MM.1S (cell line): ENCODE data around the gene SYP.

Source experiments
- DNase-seq: peaks from one replicate; pipeline ENCODE4 v3.0.0-alpha.2; 2015
- H2AFZ ChIP-seq: fragments of 300-600 bp; sonication (generic); 2 replicates; pipeline ENCODE4 v1.6.0; 2016; ENCODE audit warnings: antibody characterized with exemption, low read length
- H3F3A ChIP-seq: fragments of 300-600 bp; sonication (generic); 2 replicates; pipeline ENCODE4 v1.6.1; 2016; ENCODE audit warnings: mild to moderate bottlenecking, antibody characterized with exemption, low read length, moderate library complexity, mixed read lengths; ENCODE audit not compliant: insufficient read depth
- H3K27ac ChIP-seq: fragments of 300-600 bp; sonication (generic); 2 replicates; pipeline ENCODE4 v1.5.1; 2016; ENCODE audit warnings: mild to moderate bottlenecking, low read length
- H3K27me3 ChIP-seq: fragments of 300-600 bp; sonication (generic); replicated peaks from 2 replicates; pipeline ENCODE4 v1.6.0; 2016; ENCODE audit warnings: low read length; ENCODE audit not compliant: insufficient read depth
- H3K36me3 ChIP-seq: fragments of 300-600 bp; sonication (generic); replicated peaks from 2 replicates; pipeline ENCODE4 v1.6.1; 2016; ENCODE audit warnings: mild to moderate bottlenecking, low read length, mixed read lengths; ENCODE audit not compliant: insufficient read depth
- H3K4me1 ChIP-seq: fragments of 300-600 bp; sonication (generic); 2 replicates; pipeline ENCODE4 v1.6.1; 2016; ENCODE audit warnings: low read length, mixed read lengths
- H3K4me2 ChIP-seq: fragments of 300-600 bp; sonication (generic); 2 replicates; pipeline ENCODE4 v1.6.0; 2016; ENCODE audit warnings: low read depth, low read length
- H3K4me3 ChIP-seq: fragments of 300-600 bp; sonication (generic); 2 replicates; pipeline ENCODE4 v1.5.1; 2016; ENCODE audit warnings: low read length, mixed read lengths
- H3K79me2 ChIP-seq: fragments of 300-600 bp; sonication (generic); 2 replicates; pipeline ENCODE4 v1.6.1; 2016; ENCODE audit warnings: mixed run types, low read length, mixed read lengths
- H3K9ac ChIP-seq: fragments of 300-600 bp; sonication (generic); 2 replicates; pipeline ENCODE4 v1.6.1; 2016; ENCODE audit warnings: low read length, mixed read lengths
- H3K9me2 ChIP-seq: fragments of 300-600 bp; sonication (generic); replicated peaks from 2 replicates; pipeline ENCODE4 v1.6.1; 2016; ENCODE audit warnings: mild to moderate bottlenecking, low read length, mixed read lengths; ENCODE audit not compliant: insufficient read depth
- H3K9me3 ChIP-seq: fragments of 300-600 bp; sonication (generic); replicated peaks from 2 replicates; pipeline ENCODE4 v1.6.1; 2016; ENCODE audit warnings: mild to moderate bottlenecking, low read length, mixed read lengths; ENCODE audit not compliant: insufficient read depth
- H4K20me1 ChIP-seq: fragments of 300-600 bp; sonication (generic); 2 replicates; pipeline ENCODE4 v1.6.1; 2016; ENCODE audit warnings: mild to moderate bottlenecking, low read length, moderate library complexity, mixed read lengths; ENCODE audit not compliant: insufficient read depth
- EZH2 ChIP-seq: fragments of 300-600 bp; sonication (generic); optimal IDR thresholded peaks from 2 replicates; pipeline ENCODE3; 2017; ENCODE audit warnings: low read depth, mild to moderate bottlenecking, antibody characterized with exemption, low read length, mixed read lengths
- EZH2phosphoT487 ChIP-seq: fragments of 300-600 bp; sonication (generic); IDR thresholded peaks from 2 replicates; pipeline ENCODE4 v1.6.1; 2018; ENCODE audit warnings: antibody characterized with exemption, low read length
- TF ChIP-seq, protein P1 (sequence below): fragments of 300-600 bp; sonication (generic); IDR thresholded peaks from 2 replicates; pipeline ENCODE4 v1.5.1; 2016; ENCODE audit warnings: antibody characterized with exemption, low read length, mixed read lengths

Gene SYP

DNA sequence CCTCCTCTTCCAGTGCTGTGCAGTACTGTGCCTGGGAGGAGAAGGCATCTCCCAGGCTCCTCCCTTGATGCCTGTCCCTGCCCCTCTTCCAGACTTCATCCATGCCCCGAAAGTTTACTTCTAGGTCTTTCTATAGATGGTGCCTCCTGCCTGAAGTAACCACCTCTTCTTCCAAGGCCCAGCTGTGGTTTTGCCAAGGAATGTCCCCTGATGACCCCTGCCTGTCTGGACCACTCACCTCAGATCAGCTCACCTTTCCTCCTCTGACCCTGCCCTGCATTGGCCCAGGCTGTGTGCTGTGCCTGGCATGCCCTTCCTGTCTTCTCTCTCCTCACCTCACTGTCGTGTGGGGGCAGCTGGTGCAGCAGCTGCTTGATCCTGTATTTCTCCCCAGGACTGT, 20.6 kb downstream of the SYP start:
- H3K36me3 ChIP-seq, result no peaks in the 10 kb centered on the region
- TF ChIP-seq EZH2phosphoT487 (no peak), EZH2 (no peak)
- TF ChIP-seq, protein P1, sequence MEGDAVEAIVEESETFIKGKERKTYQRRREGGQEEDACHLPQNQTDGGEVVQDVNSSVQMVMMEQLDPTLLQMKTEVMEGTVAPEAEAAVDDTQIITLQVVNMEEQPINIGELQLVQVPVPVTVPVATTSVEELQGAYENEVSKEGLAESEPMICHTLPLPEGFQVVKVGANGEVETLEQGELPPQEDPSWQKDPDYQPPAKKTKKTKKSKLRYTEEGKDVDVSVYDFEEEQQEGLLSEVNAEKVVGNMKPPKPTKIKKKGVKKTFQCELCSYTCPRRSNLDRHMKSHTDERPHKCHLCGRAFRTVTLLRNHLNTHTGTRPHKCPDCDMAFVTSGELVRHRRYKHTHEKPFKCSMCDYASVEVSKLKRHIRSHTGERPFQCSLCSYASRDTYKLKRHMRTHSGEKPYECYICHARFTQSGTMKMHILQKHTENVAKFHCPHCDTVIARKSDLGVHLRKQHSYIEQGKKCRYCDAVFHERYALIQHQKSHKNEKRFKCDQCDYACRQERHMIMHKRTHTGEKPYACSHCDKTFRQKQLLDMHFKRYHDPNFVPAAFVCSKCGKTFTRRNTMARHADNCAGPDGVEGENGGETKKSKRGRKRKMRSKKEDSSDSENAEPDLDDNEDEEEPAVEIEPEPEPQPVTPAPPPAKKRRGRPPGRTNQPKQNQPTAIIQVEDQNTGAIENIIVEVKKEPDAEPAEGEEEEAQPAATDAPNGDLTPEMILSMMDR, result no peak

DNA sequence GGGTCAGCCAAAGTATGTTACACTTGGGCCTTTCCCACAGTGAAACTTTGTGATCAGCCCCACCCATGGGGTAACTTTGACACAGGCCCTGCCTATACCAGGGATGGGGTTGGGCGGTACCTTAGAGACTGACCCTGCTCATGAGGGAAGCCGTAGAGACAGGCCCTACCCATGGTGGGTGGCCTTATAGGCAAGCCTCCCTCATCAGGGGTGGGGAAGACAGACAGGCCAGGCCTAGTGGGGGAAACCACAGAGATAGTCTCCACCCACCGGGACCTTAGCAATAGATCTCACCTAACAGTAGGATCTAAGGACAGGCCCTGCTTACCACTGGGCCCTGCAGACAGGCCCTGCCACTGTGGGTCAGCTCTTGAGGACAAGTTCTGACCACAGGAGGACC, 21.5 kb downstream of the SYP start:
- H4K20me1 ChIP-seq, result no peaks in the 10 kb centered on the region
- H3K9me3 ChIP-seq, result no peaks in the 10 kb centered on the region
- no peak for DNase-seq
- no peak overlapping the region for H3K4me3 ChIP-seq
- H3K4me2 ChIP-seq, result no peak overlapping the region
- H3K9me2 ChIP-seq, result no peaks in the 10 kb centered on the region
- H3K27me3 ChIP-seq, result no peaks in the 10 kb centered on the region
- TF ChIP-seq, protein P1, result no peak
- TF ChIP-seq EZH2phosphoT487 (no peak), EZH2 (no peak)
- no peaks in the 10 kb centered on the region for H3K4me1 ChIP-seq
- H3K9ac ChIP-seq, result no peak overlapping the region
- no peaks in the 10 kb centered on the region for H3F3A ChIP-seq
- H3K36me3 ChIP-seq, result no peaks in the 10 kb centered on the region
- no peak overlapping the region for H2AFZ ChIP-seq
- no peak overlapping the region for H3K27ac ChIP-seq
- H3K79me2 ChIP-seq, result peaks cover 9% of the 10 kb centered on the region

More for the DNA sequence above, 20.6 kb downstream of the SYP start:
- Histone ChIP-seq H3F3A (no peaks in the 10 kb centered on the region), H2AFZ (no peak overlapping the region), H3K9ac (no peak overlapping the region), H4K20me1 (no peaks in the 10 kb centered on the region), H3K4me1 (no peaks in the 10 kb centered on the region), H3K27me3 (no peaks in the 10 kb centered on the region), H3K9me3 (no peaks in the 10 kb centered on the region), H3K27ac (no peak overlapping the region), H3K4me3 (no peak overlapping the region), H3K9me2 (no peaks in the 10 kb centered on the region), H3K79me2 (0 out of 2 replicates have a peak, but pooled peaks cover 1% of the 10 kb centered on the region), H3K4me2 (no peak overlapping the region)
- DNase-seq, result no peak

DNA sequence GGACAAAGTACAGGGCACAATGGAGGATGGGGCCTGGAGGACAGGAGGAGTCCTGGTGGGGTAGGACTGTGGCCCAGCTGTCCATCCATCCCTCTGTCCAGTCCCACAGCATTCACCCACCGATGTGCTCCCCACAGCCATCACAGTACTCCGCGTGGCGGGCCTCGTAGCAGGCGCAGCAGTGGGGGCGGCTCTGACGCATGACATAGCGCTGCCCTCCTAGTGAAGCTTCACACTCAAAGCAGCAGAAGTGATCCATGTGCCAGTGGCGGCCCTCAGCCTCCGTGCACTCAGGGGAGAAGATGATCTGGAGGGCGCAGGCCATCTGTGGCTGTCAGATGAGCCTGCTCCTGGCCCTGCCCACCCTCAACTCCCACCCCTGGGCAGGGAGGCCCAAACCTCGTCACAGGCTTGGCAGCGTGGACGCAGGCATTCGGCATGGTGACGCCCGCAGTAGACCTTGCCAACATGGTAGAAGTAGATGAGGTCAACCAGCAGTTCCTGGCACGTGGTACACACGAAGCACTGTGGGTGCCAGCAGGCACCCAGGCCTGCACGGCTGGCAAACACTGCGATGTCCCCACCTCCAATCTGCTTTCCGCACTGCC, 22.0 kb downstream of the SYP start:
- no peak for DNase-seq
- Histone ChIP-seq H3K9me2 (no peaks in the 10 kb centered on the region), H3K27me3 (no peaks in the 10 kb centered on the region), H3K9ac (no peak overlapping the region), H4K20me1 (no peaks in the 10 kb centered on the region), H3K27ac (no peak overlapping the region), H2AFZ (no peak overlapping the region), H3K4me2 (no peak overlapping the region), H3F3A (0 out of 2 replicates have a peak, but pooled peaks cover under 1% of the 10 kb centered on the region), H3K4me3 (no peak overlapping the region), H3K79me2 (peaks cover 14% of the 10 kb centered on the region), H3K36me3 (no peaks in the 10 kb centered on the region), H3K4me1 (peaks cover 5% of the 10 kb centered on the region; the same call in 1 of the 2 replicates), H3K9me3 (no peaks in the 10 kb centered on the region)
- TF ChIP-seq EZH2phosphoT487, result no peak
- TF ChIP-seq, protein P1, result no peak
